Liver (tissue), 9 donors: ENCODE measurements around the gene HEXB. TPM values are rescaled to one million over a fixed set of nuclear protein-coding genes. Genes with fewer than 3 reads are reported as not detected.
"Not testable (repeated sequence)": the region's sequence is repeated elsewhere in the genome, so short reads cannot be mapped to it uniquely, and the experiment has no call there.

Experiments used
- DNase-seq: peaks from one replicate; pipeline ENCODE4 v3.0.0-alpha.2; 2017; ENCODE audit warnings: low spot score
- H3K27ac ChIP-seq, 2 donors: one replicate each; pipeline ENCODE4 v1.7.0; 2013; ENCODE audit warnings: inconsistent platforms in 2 of 2, low read length in 2 of 2, control low read depth in 1 of 2, low read depth in 1 of 2, mild to moderate bottlenecking in 1 of 2
- H3K27me3 ChIP-seq, 4 donors: one replicate each; pipeline versions ENCODE4 v1.6.1 to v1.7.0; 2013; ENCODE audit warnings: low read length in 3 of 4, inconsistent platforms in 1 of 4, mild to moderate bottlenecking in 1 of 4, moderate library complexity in 1 of 4; ENCODE audit not compliant: control insufficient read depth in 4 of 4, insufficient read depth in 4 of 4
- H3K36me3 ChIP-seq, 4 donors: one replicate each; pipeline versions ENCODE4 v1.6.1 to v1.7.0; 2013; ENCODE audit warnings: low read length in 3 of 4, mild to moderate bottlenecking in 3 of 4, low read depth in 1 of 4, moderate library complexity in 1 of 4; ENCODE audit not compliant: control insufficient read depth in 4 of 4, insufficient read depth in 3 of 4
- H3K4me1 ChIP-seq, 4 donors: one replicate each; pipeline versions ENCODE4 v1.6.1 to v1.7.0; 2013; ENCODE audit warnings: low read length in 3 of 4, mild to moderate bottlenecking in 3 of 4, moderate library complexity in 1 of 4; ENCODE audit not compliant: control insufficient read depth in 4 of 4, insufficient read depth in 4 of 4
- H3K4me3 ChIP-seq, 3 donors: one replicate each; pipeline versions ENCODE4 v1.6.1 to v1.7.0; 2013; ENCODE audit warnings: low read length in 3 of 3, control low read depth in 1 of 3, low read depth in 1 of 3, mild to moderate bottlenecking in 1 of 3
- H3K9ac ChIP-seq, 2 donors: one replicate each; pipeline ENCODE4 v1.7.0; 2013; ENCODE audit warnings: low read length in 2 of 2, mild to moderate bottlenecking in 2 of 2, moderate library complexity in 2 of 2, control low read depth in 1 of 2, low read depth in 1 of 2
- H3K9me3 ChIP-seq, 4 donors: one replicate each; pipeline versions ENCODE4 v1.6.1 to v1.7.0; 2013; ENCODE audit warnings: low read length in 3 of 4; ENCODE audit not compliant: control insufficient read depth in 4 of 4
- ATF3 ChIP-seq: IDR thresholded peaks from 2 replicates; pipeline ENCODE4 v1.6.1; 2016; ENCODE audit warnings: antibody characterized with exemption
- FOXA1 ChIP-seq: IDR thresholded peaks from 2 replicates; pipeline ENCODE4 v1.6.1; 2016; ENCODE audit warnings: antibody characterized with exemption
- FOXA2 ChIP-seq: IDR thresholded peaks from 2 replicates; pipeline ENCODE4 v1.6.1; 2016; ENCODE audit warnings: antibody characterized with exemption
- GABPA ChIP-seq, 2 donors: IDR thresholded peaks in 1 of 2; conservative IDR thresholded peaks in 1 of 2; 2 replicates each; pipeline ENCODE4 v1.6.1; 2016; ENCODE audit warnings: antibody characterized with exemption in 2 of 2, mild to moderate bottlenecking in 1 of 2, moderate library complexity in 1 of 2
- HNF4A ChIP-seq, 2 donors: conservative IDR thresholded peaks; 2 replicates each; pipeline ENCODE4 v1.6.1; 2016; ENCODE audit warnings: antibody characterized with exemption in 2 of 2, mild to moderate bottlenecking in 2 of 2
- HNF4G ChIP-seq: IDR thresholded peaks from 2 replicates; pipeline ENCODE4 v1.6.1; 2016; ENCODE audit warnings: antibody characterized with exemption
- JUND ChIP-seq, 2 donors: IDR thresholded peaks; 2 replicates each; pipeline ENCODE4 v1.6.1; 2016; ENCODE audit warnings: antibody characterized with exemption in 2 of 2
- RAD21 ChIP-seq, 2 donors: IDR thresholded peaks; 2 replicates each; pipeline ENCODE4 v1.6.1; 2016; ENCODE audit warnings: antibody characterized with exemption in 2 of 2, mild to moderate bottlenecking in 2 of 2
- REST ChIP-seq: IDR thresholded peaks from 2 replicates; pipeline ENCODE4 v1.6.1; 2016; ENCODE audit warnings: antibody characterized with exemption, mild to moderate bottlenecking
- SP1 ChIP-seq: IDR thresholded peaks from 2 replicates; pipeline ENCODE4 v1.6.1; 2018; ENCODE audit warnings: antibody characterized with exemption, mild to moderate bottlenecking
- TAF1 ChIP-seq: conservative IDR thresholded peaks from 2 replicates; pipeline ENCODE4 v1.6.1; 2016; ENCODE audit warnings: antibody characterized with exemption, mild to moderate bottlenecking
- YY1 ChIP-seq: IDR thresholded peaks from 2 replicates; pipeline ENCODE4 v1.6.1; 2016; ENCODE audit warnings: antibody characterized with exemption, mild to moderate bottlenecking
- WGBS: extraction: QIAGEN DNeasy Blood & Tissue Kit; methylation state at CpG from one replicate; pipeline ENCODE4 v1.1.7; 2013; 5-methylcytosine and 5-hydroxymethylcytosine counted together
- polyA plus RNA-seq, 2 donors: library from polyadenylated mRNA; stranded (reverse) in 1 of 2; unstranded in 1 of 2; fragments of 200-250 nt in 1 of 2; fragments of >200 nt in 1 of 2; fragmentation: Nextera tagmentation in 1 of 2; extraction: Ambion mirVana in 1 of 2; gene quantifications; one replicate each; pipeline versions ENCODE4 v1.2.1 to v1.2.3, GENCODE V29; 2013 to 2015
- total RNA-seq, 2 donors: library from RNA; depleted of rRNA; stranded (reverse); fragments of >200 nt; gene quantifications; one replicate each; pipeline ENCODE4 v1.2.3, GENCODE V29; 2014
- TF ChIP-seq, protein P1 (sequence below): fragments of 150-350 bp; IDR thresholded peaks from 2 replicates; pipeline ENCODE4 v1.5.1; 2017; ENCODE audit warnings: improper control_type of control experiment, low read depth, low read length; ENCODE audit not compliant: missing input control
- TF ChIP-seq, protein P2 (sequence below): IDR thresholded peaks from 2 replicates; pipeline ENCODE4 v1.6.1; 2016; ENCODE audit warnings: antibody characterized with exemption
- donor health status: healthy.
- donor health status: healthy.
- donor health status: healthy.
- donor health status: healthy.
- donor health status: healthy.

The HEXB gene
- total and polyA plus RNA-seq, 4 donors, result 67.7 to 84.5 (median 76.2) TPM

DNA sequence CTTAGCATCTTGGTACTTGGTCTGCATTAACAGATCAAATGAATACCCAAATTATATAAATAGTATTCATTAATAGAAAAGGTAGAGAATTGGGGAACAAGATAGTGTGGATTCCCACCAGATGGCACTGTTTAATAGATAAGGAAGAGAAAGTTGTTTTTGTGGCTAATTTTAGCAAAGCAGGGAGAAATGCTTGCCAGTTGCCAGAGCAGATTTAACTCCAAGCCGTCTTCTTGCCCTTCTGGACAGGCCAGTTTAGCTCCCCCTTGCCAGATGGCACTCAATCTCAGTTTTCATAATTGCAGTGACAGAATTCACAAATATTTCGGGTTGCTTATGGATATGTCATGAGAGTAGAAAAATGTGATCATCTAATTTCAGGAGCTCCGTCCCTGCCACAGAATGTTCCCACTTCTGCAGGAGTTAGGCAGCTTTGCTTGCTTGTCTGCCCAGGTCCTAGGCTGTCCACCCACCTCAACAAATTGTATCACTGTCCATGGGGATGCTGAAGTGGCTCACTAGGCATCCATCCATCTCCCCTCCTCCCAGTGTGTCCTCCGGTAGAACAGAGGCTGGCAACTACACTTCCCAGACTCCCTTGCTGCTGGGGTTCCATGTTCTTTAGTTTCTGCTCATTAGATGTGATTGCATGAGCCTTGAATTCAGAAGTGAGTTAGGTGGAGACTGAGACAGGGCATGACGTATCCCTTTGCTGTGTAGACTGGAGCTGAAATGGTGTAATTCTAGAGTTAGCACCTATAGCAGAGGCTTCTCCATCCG, 11.8 kb upstream of the HEXB start:
- no peak overlapping the region for H3K27ac ChIP-seq
- WGBS, result 57% methylated on average over 6 of the region's 6 CpGs
- TF ChIP-seq, protein P1, sequence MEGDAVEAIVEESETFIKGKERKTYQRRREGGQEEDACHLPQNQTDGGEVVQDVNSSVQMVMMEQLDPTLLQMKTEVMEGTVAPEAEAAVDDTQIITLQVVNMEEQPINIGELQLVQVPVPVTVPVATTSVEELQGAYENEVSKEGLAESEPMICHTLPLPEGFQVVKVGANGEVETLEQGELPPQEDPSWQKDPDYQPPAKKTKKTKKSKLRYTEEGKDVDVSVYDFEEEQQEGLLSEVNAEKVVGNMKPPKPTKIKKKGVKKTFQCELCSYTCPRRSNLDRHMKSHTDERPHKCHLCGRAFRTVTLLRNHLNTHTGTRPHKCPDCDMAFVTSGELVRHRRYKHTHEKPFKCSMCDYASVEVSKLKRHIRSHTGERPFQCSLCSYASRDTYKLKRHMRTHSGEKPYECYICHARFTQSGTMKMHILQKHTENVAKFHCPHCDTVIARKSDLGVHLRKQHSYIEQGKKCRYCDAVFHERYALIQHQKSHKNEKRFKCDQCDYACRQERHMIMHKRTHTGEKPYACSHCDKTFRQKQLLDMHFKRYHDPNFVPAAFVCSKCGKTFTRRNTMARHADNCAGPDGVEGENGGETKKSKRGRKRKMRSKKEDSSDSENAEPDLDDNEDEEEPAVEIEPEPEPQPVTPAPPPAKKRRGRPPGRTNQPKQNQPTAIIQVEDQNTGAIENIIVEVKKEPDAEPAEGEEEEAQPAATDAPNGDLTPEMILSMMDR, result peak; percentile 32
- TF ChIP-seq HNF4G, result no peak
- TF ChIP-seq REST, result no peak
- TF ChIP-seq FOXA2, result no peak
- TF ChIP-seq HNF4A (conservative IDR thresholded peaks at IDR 0.05), result no peak
- TF ChIP-seq SP1, result no peak
- TF ChIP-seq GABPA (IDR thresholded peaks at IDR 0.05 in 1 of 2, conservative IDR thresholded peaks at IDR 0.05 in 1 of 2), result no peak
- TF ChIP-seq TAF1, result no peak
- TF ChIP-seq ATF3, result no peak
- no peak for TF ChIP-seq YY1
- TF ChIP-seq JUND (IDR thresholded peaks at IDR 0.05), result no peak
- TF ChIP-seq, protein P2, sequence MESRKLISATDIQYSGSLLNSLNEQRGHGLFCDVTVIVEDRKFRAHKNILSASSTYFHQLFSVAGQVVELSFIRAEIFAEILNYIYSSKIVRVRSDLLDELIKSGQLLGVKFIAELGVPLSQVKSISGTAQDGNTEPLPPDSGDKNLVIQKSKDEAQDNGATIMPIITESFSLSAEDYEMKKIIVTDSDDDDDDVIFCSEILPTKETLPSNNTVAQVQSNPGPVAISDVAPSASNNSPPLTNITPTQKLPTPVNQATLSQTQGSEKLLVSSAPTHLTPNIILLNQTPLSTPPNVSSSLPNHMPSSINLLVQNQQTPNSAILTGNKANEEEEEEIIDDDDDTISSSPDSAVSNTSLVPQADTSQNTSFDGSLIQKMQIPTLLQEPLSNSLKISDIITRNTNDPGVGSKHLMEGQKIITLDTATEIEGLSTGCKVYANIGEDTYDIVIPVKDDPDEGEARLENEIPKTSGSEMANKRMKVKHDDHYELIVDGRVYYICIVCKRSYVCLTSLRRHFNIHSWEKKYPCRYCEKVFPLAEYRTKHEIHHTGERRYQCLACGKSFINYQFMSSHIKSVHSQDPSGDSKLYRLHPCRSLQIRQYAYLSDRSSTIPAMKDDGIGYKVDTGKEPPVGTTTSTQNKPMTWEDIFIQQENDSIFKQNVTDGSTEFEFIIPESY, result no peak
- peak; percentile 83 to 84 for TF ChIP-seq RAD21 (IDR thresholded peaks at IDR 0.05)
- TF ChIP-seq FOXA1, result no peak
- no peaks in the 10 kb centered on the region for H3K9me3 ChIP-seq
- peaks cover 0 to 8% (median 4%) of the 10 kb centered on the region in 4 donors for H3K4me1 ChIP-seq
- H3K36me3 ChIP-seq, result no peaks in the 10 kb centered on the region
- DNase-seq, result no peak
- peak overlapping the region in 1 of 3 donors; percentile 4 for H3K4me3 ChIP-seq
- no peaks in the 10 kb centered on the region for H3K27me3 ChIP-seq
- no peak overlapping the region for H3K9ac ChIP-seq

DNA sequence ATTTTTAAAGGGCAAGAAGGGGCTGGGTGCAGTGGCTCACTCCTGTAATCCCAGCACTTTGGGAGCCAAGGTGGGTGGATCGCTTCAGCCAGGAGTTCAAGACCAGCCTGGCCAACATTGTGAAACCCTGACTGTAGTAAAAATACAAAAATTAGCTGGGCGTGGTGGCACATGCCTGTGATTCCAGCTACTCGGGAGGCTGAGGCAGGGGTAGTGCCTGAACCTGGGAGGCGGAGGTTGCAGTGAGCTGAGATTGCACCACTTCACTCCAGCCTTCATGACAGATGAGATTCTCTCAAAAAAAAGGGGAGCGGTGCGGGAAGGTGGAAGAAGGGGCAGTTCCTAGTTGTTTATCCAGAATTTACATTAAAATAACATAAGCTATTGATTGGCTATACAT, 8.6 kb upstream of the HEXB start:
- not testable (repeated sequence) for H3K27me3 ChIP-seq, DNase-seq
- WGBS, result 97% methylated on average over 6 of the region's 6 CpGs

GRCh38 chr5:74678123-74678522, 6.9 kb upstream of the HEXB start:
- H3K4me3 ChIP-seq, H3K36me3 ChIP-seq, H3K27ac ChIP-seq, H3K27me3 ChIP-seq, H3K9me3 ChIP-seq, H3K9ac ChIP-seq, DNase-seq, H3K4me1 ChIP-seq: not testable (repeated sequence)
- 98% methylated on average over 3 of the region's 3 CpGs for WGBS

More for the DNA sequence above, 8.6 kb upstream of the HEXB start:
- H3K27ac ChIP-seq, H3K36me3 ChIP-seq, H3K9me3 ChIP-seq, H3K4me3 ChIP-seq, H3K4me1 ChIP-seq, H3K9ac ChIP-seq: not testable (repeated sequence)

DNA sequence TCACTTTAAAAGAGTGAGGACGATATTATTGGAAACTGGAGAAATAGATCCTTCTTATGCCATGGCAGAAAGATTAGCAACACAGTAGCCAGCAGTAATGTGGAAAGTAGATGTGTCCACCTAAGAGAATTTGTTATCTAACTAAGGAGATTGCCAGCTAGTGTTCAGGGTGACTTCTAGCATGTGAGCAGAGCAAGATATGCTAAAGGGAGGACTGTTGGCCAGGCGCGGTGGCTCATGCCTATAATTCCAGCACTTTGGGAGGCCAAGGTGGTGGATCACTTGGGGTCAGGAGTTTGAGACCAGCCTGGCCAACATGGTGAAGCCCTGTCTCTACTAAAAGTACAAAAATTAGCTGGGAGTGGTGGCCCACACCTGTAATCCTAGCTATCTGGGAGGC, 5.7 kb upstream of the HEXB start:
- DNase-seq, H3K9me3 ChIP-seq, H3K4me1 ChIP-seq, H3K27ac ChIP-seq, H3K4me3 ChIP-seq, H3K9ac ChIP-seq, H3K36me3 ChIP-seq, H3K27me3 ChIP-seq: not testable (repeated sequence)
- 90% methylated on average over 3 of the region's 3 CpGs for WGBS
